Suprapubic skin (tissue), 3 donors: ENCODE results near the gene CCDC57.

Experiments used
- POLR2A ChIP-seq, 2 donors: fragments of 450-650 bp; IDR thresholded peaks; one replicate each; pipeline ENCODE4 v1.6.1; 2017; ENCODE audit warnings: antibody characterized with exemption in 2 of 2, mild to moderate bottlenecking in 2 of 2, moderate library complexity in 2 of 2
- TF ChIP-seq, protein P1 (sequence below), 2 donors: fragments of 200-600 bp in 1 of 2; fragments of 450-650 bp in 1 of 2; sonication (generic) in 1 of 2; IDR thresholded peaks; one replicate each; pipeline ENCODE4 v1.5.1; 2016 to 2019; ENCODE audit warnings: antibody characterized with exemption in 2 of 2, mild to moderate bottlenecking in 1 of 2, moderate library complexity in 1 of 2

DNA sequence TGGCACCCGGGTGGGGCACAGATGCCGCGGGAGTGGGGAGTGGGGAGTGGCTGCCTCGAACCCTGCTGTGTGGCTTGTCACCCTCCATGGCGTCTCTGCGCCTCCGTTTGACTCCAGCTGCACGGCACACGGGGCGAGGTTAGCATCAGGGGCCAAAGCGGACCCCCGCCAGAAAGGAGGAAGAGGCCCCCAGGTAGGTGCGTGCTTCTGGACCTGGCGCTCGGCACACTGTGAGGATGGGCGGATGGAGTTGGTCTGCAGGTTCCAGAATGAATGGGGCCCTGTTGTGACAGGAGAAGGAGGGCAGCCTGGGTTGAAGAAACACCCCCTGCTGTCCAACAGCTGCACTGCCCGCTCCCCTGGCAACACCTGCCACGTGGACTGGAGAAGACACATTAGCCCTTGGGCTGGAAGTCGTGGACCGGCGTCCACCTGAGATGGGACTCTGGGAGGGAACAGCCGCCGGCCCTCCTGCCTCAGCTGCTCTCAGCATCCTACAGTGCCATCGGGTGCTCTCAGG lies 105.2 kb downstream of the CCDC57 start:
- TF ChIP-seq, protein P1, sequence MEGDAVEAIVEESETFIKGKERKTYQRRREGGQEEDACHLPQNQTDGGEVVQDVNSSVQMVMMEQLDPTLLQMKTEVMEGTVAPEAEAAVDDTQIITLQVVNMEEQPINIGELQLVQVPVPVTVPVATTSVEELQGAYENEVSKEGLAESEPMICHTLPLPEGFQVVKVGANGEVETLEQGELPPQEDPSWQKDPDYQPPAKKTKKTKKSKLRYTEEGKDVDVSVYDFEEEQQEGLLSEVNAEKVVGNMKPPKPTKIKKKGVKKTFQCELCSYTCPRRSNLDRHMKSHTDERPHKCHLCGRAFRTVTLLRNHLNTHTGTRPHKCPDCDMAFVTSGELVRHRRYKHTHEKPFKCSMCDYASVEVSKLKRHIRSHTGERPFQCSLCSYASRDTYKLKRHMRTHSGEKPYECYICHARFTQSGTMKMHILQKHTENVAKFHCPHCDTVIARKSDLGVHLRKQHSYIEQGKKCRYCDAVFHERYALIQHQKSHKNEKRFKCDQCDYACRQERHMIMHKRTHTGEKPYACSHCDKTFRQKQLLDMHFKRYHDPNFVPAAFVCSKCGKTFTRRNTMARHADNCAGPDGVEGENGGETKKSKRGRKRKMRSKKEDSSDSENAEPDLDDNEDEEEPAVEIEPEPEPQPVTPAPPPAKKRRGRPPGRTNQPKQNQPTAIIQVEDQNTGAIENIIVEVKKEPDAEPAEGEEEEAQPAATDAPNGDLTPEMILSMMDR (IDR thresholded peaks at IDR 0.05), result peak; percentile 4 to 11
- TF ChIP-seq POLR2A (IDR thresholded peaks at IDR 0.05), result no peak
